Transverse colon (tissue), 4 donors: ENCODE measurements around the gene SHROOM3. TPM values are rescaled to one million over a fixed set of nuclear protein-coding genes. Genes with fewer than 3 reads are reported as not detected.
"Not testable (repeated sequence)": the region's sequence is repeated elsewhere in the genome, so short reads cannot be mapped to it uniquely, and the experiment has no call there.

Experiments used
- DNase-seq: peaks from one replicate; pipeline ENCODE4 v3.0.0-alpha.2; 2019
- H3K27ac ChIP-seq, 4 donors: fragments of 200-600 bp; sonication (generic); 2 replicates each; pipeline ENCODE4 v1.5.1; 2016 to 2018; ENCODE audit warnings: inconsistent platforms in 4 of 4
- H3K27me3 ChIP-seq: fragments of 200-600 bp; sonication (generic); 2 replicates; pipeline ENCODE4 v1.5.1; 2017; ENCODE audit warnings: inconsistent platforms
- H3K36me3 ChIP-seq, 4 donors: fragments of 200-600 bp; sonication (generic); 2 replicates each; pipeline ENCODE4 v1.5.1; 2017 to 2019; ENCODE audit warnings: inconsistent platforms in 4 of 4
- H3K4me1 ChIP-seq, 4 donors: fragments of 200-600 bp; sonication (generic); 2 replicates each; pipeline ENCODE4 v1.5.1; 2017 to 2020; ENCODE audit warnings: inconsistent platforms in 4 of 4
- H3K4me3 ChIP-seq, 4 donors: fragments of 200-600 bp; sonication (generic); 1 replicate in 1 of 4; 2 replicates in 3 of 4; pipeline versions ENCODE4 v1.5.1 to v1.6.1; 2017 to 2019; ENCODE audit warnings: inconsistent platforms in 4 of 4
- H3K9me3 ChIP-seq, 2 donors: fragments of 200-600 bp; sonication (generic); 2 replicates each; pipeline ENCODE4 v1.5.1; 2017 to 2019; ENCODE audit warnings: inconsistent platforms in 2 of 2
- CTCF ChIP-seq, 5 experiments: fragments of 200-600 bp in 3 of 5; fragments of 450-650 bp in 2 of 5; sonication (generic) in 3 of 5; IDR thresholded peaks; 1 replicate in 2 of 5; 2 replicates in 3 of 5; pipeline ENCODE4 v1.5.1; 2016 to 2017; ENCODE audit warnings: antibody characterized with exemption in 5 of 5, inconsistent platforms in 3 of 5, mild to moderate bottlenecking in 2 of 5, moderate library complexity in 1 of 5
- EP300 ChIP-seq: sonication (generic); formaldehyde crosslinking; IDR thresholded peaks from one replicate; pipeline ENCODE4 v1.6.1; 2017; ENCODE audit warnings: antibody characterized with exemption, low read depth
- POLR2A ChIP-seq: fragments of 450-650 bp; IDR thresholded peaks from one replicate; pipeline ENCODE4 v1.6.1; 2016; ENCODE audit warnings: antibody characterized with exemption, mild to moderate bottlenecking, moderate library complexity
- POLR2AphosphoS5 ChIP-seq, 3 donors: sonication (generic); formaldehyde crosslinking; IDR thresholded peaks; one replicate each; pipeline ENCODE4 v1.6.1; 2016; ENCODE audit warnings: antibody characterized with exemption in 3 of 3
- WGBS, 2 donors: methylation state at CpG; one replicate each; pipeline ENCODE4 v1.1.5; 2018; ENCODE audit warnings: low coverage in 1 of 2; 5-methylcytosine and 5-hydroxymethylcytosine counted together
- in situ Hi-C, 4 donors: fragments of 200-750 bp; cut with MboI; loops; one replicate each; pipeline versions ENCODE4 v1.15.0 to v1.15.1; 2017; ENCODE audit warnings: low sequenced_read_pairs in 3 of 4, low pct_ligation_motif_present in 1 of 4, low pct_unique_long_range_greater_than_20kb in 1 of 4
- intact Hi-C: fragments of 100-400 bp; cut with DNase I; formaldehyde crosslinking; loops from one replicate; pipeline ENCODE4 v1.15.1; 2023; ENCODE audit warnings: low total_unique reads
- total RNA-seq, 4 donors: library from RNA; depleted of rRNA; stranded (reverse); fragments of >200 nt; gene quantifications; one replicate each; pipeline ENCODE4 v1.1.0, GENCODE V29; 2016

SHROOM3 gene
- total RNA-seq, 4 donors from 2014 or later = 182 to 456 (median 437) TPM

DNA sequence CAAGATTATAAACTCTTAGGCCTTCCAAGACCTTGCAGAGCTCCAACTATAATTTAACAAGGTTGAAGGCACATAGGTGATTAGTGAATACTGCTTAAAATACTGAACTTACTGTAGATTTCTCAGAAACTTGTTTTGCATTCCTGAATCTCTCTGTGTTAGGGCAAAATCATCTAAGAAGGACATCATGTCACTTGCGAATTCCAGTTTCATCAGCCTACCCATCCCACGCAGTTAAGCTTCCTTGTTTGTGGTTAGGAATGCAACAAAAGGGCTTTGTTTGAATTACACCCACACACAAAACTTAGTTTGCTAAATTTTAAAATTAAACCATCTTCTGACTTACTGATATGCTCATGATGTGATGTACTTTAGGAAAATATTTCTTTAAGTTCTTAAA is 288.9 kb downstream of the SHROOM3 start:
- no peaks in the 10 kb centered on the region for H3K36me3 ChIP-seq
- intact Hi-C loops (no loop called here), in situ Hi-C loops (no loop called here)
- no peaks in the 10 kb centered on the region for H3K9me3 ChIP-seq
- DNase-seq = no peak
- no peak overlapping the region for H3K4me3 ChIP-seq
- TF ChIP-seq POLR2A (no peak), POLR2AphosphoS5 (IDR thresholded peaks at IDR 0.05) (no peak), EP300 (no peak), CTCF (IDR thresholded peaks at IDR 0.05) (no peak)
- no peaks in the 10 kb centered on the region for H3K27me3 ChIP-seq
- 25 to 35% methylated on average over 2 of the region's 2 CpGs for WGBS, 2 donors
- no peak overlapping the region for H3K27ac ChIP-seq
- peaks cover 0 to 14% (median 3%) of the 10 kb centered on the region in 4 donors for H3K4me1 ChIP-seq

GRCh38 chr4:76725039-76725438 is 290.0 kb downstream of the SHROOM3 start:
- in situ Hi-C loops (no loop called here), intact Hi-C loops (no loop called here)
- Histone ChIP-seq H3K36me3 (no peaks in the 10 kb centered on the region), H3K4me1 (peaks cover 0 to 19% (median 2%) of the 10 kb centered on the region in 4 donors), H3K27me3 (no peaks in the 10 kb centered on the region), H3K4me3 (no peak overlapping the region), H3K27ac (no peak overlapping the region), H3K9me3 (no peaks in the 10 kb centered on the region)
- TF ChIP-seq CTCF (IDR thresholded peaks at IDR 0.05) (no peak), POLR2A (no peak), POLR2AphosphoS5 (IDR thresholded peaks at IDR 0.05) (no peak), EP300 (no peak)
- DNase-seq = no peak
- 68 to 84% methylated on average over 2 of the region's 2 CpGs for WGBS, 2 donors

- intact Hi-C loops (no loop called here), in situ Hi-C loops (no loop called here)
- H3K4me3 ChIP-seq = no peak overlapping the region
- no peaks in the 10 kb centered on the region for H3K9me3 ChIP-seq
- WGBS, 2 donors = 80 to 87% methylated on average over 1 of the region's 1 CpG
- TF ChIP-seq POLR2A (no peak), EP300 (no peak), POLR2AphosphoS5 (IDR thresholded peaks at IDR 0.05) (no peak), CTCF (IDR thresholded peaks at IDR 0.05) (no peak)
- no peaks in the 10 kb centered on the region for H3K27me3 ChIP-seq
- peaks cover 0 to 19% (median 2%) of the 10 kb centered on the region in 4 donors for H3K4me1 ChIP-seq
- peaks cover 0 to 6% (median 0%) of the 10 kb centered on the region in 4 donors for H3K36me3 ChIP-seq
- no peak for DNase-seq
- no peak overlapping the region for H3K27ac ChIP-seq
Observed at GRCh38 chr4:76726176-76726575, 291.1 kb downstream of the SHROOM3 start.

GRCh38 chr4:76726631-76727030 is 291.6 kb downstream of the SHROOM3 start:
- H3K4me3 ChIP-seq = no peak overlapping the region
- H3K27me3 ChIP-seq = no peaks in the 10 kb centered on the region
- WGBS, 2 donors = 91% methylated on average over 5 of the region's 5 CpGs; no CpG with 5 or more reads in 1 of the 2 donors
- H3K9me3 ChIP-seq = no peaks in the 10 kb centered on the region
- no peak for TF ChIP-seq POLR2A
- intact Hi-C loops (no loop called here), in situ Hi-C loops (no loop called here)
- peaks cover 0 to 19% (median 2%) of the 10 kb centered on the region in 4 donors for H3K4me1 ChIP-seq
- no peak for DNase-seq
- H3K27ac ChIP-seq = no peak overlapping the region
- H3K36me3 ChIP-seq = peaks cover 0 to 6% (median 0%) of the 10 kb centered on the region in 4 donors

- intact Hi-C loops, H3K9me3 ChIP-seq, H3K27ac ChIP-seq, H3K4me3 ChIP-seq, H3K27me3 ChIP-seq, H3K36me3 ChIP-seq, DNase-seq, in situ Hi-C loops: not testable (repeated sequence)
- 86 to 100% methylated on average over 2 to 5 of the region's 5 CpGs for WGBS, 2 donors
- peaks cover 0 to 16% (median 2%) of the 10 kb centered on the region in 4 donors for H3K4me1 ChIP-seq
Observed at GRCh38 chr4:76727934-76728333, 292.9 kb downstream of the SHROOM3 start.
